Parathyroid adenoma (tissue), 2 donors: Measurements from ENCODE around the gene MAMSTR.
"Not testable (repeated sequence)": the region's sequence is repeated elsewhere in the genome, so short reads cannot be mapped to it uniquely, and the experiment has no call there.

ENCODE experiments used
- H2AFZ ChIP-seq: fragments of 300-600 bp; sonication (generic); one replicate; pipeline ENCODE4 v1.7.0; 2017; ENCODE audit warnings: antibody characterized with exemption, mild to moderate bottlenecking
- H3K27ac ChIP-seq: fragments of 300-600 bp; sonication (generic); one replicate; pipeline ENCODE4 v1.7.0; 2017
- H3K27me3 ChIP-seq: fragments of 300-600 bp; sonication (generic); one replicate; pipeline ENCODE4 v1.7.0; 2017; ENCODE audit warnings: low read length; ENCODE audit not compliant: control insufficient read depth, insufficient read depth
- H3K36me3 ChIP-seq: fragments of 300-600 bp; sonication (generic); one replicate; pipeline ENCODE4 v1.7.0; 2017; ENCODE audit warnings: low read length; ENCODE audit not compliant: control insufficient read depth, insufficient read depth
- H3K4me1 ChIP-seq: fragments of 300-600 bp; sonication (generic); one replicate; pipeline ENCODE4 v1.7.0; 2017; ENCODE audit warnings: control low read depth
- H3K4me2 ChIP-seq: fragments of 300-600 bp; sonication (generic); one replicate; pipeline ENCODE4 v1.7.0; 2017; ENCODE audit warnings: low read length
- H3K4me3 ChIP-seq: fragments of 300-600 bp; sonication (generic); one replicate; pipeline ENCODE4 v1.7.0; 2017; ENCODE audit warnings: low read depth, low read length
- H3K79me2 ChIP-seq: fragments of 300-600 bp; sonication (generic); one replicate; pipeline ENCODE4 v1.7.0; 2017; ENCODE audit warnings: control low read depth
- H3K9ac ChIP-seq: fragments of 300-600 bp; sonication (generic); one replicate; pipeline ENCODE4 v1.7.0; 2017; ENCODE audit warnings: mild to moderate bottlenecking
- H3K9me3 ChIP-seq: fragments of 300-600 bp; sonication (generic); one replicate; pipeline ENCODE4 v1.7.0; 2017; ENCODE audit warnings: low read length; ENCODE audit not compliant: control insufficient read depth
- CTCF ChIP-seq: fragments of 300-600 bp; sonication (generic); IDR thresholded peaks from one replicate; pipeline ENCODE4 v1.7.0; 2017; ENCODE audit warnings: antibody characterized with exemption, mild to moderate bottlenecking
- donor health status: primary hyperparathyroidism.

Gene MAMSTR

GRCh38 chr19:48718711-48719231 lies 754 bp downstream of the MAMSTR start:
- no peaks in the 10 kb centered on the region for H3K27me3 ChIP-seq
- peaks cover 2% of the 10 kb centered on the region for H3K4me1 ChIP-seq
- H3K36me3 ChIP-seq, result no peaks in the 10 kb centered on the region
- peak overlapping the region; percentile 29 for H3K9ac ChIP-seq
- no peak for TF ChIP-seq CTCF
- peak overlapping the region; percentile 82 for H3K4me2 ChIP-seq
- peak overlapping the region; percentile 72 for H3K4me3 ChIP-seq
- no peaks in the 10 kb centered on the region for H3K9me3 ChIP-seq
- no peaks in the 10 kb centered on the region for H3K79me2 ChIP-seq
- peak overlapping the region; percentile 52 for H2AFZ ChIP-seq
- peak overlapping the region; percentile 77 for H3K27ac ChIP-seq

GRCh38 chr19:48718106-48718505 lies 1.4 kb downstream of the MAMSTR start:
- not testable (repeated sequence) for H3K36me3 ChIP-seq, H3K4me3 ChIP-seq, H3K79me2 ChIP-seq, H3K9me3 ChIP-seq, H3K27me3 ChIP-seq, H3K4me2 ChIP-seq, H3K9ac ChIP-seq, H3K4me1 ChIP-seq, H2AFZ ChIP-seq, H3K27ac ChIP-seq

- H3K9me3 ChIP-seq, result no peaks in the 10 kb centered on the region
- H3K4me3 ChIP-seq, result no peak overlapping the region
- peak overlapping the region; percentile 47 for H3K27ac ChIP-seq
- no peak overlapping the region for H3K9ac ChIP-seq
- no peaks in the 10 kb centered on the region for H3K27me3 ChIP-seq
- peak overlapping the region; percentile 21 for H3K4me2 ChIP-seq
- no peaks in the 10 kb centered on the region for H3K79me2 ChIP-seq
- no peaks in the 10 kb centered on the region for H3K36me3 ChIP-seq
- peak overlapping the region; percentile 50 for H2AFZ ChIP-seq
- TF ChIP-seq CTCF, result no peak
- H3K4me1 ChIP-seq, result peaks cover 2% of the 10 kb centered on the region
These were observed 2.8 kb downstream of the MAMSTR start for GRCh38 chr19:48716562-48717291.

- no peaks in the 10 kb centered on the region for H3K36me3 ChIP-seq
- H2AFZ ChIP-seq, result no peak overlapping the region
- peaks cover 2% of the 10 kb centered on the region for H3K4me1 ChIP-seq
- no peaks in the 10 kb centered on the region for H3K79me2 ChIP-seq
- no peak overlapping the region for H3K27ac ChIP-seq
- TF ChIP-seq CTCF, result no peak
- no peak overlapping the region for H3K9ac ChIP-seq
- H3K4me3 ChIP-seq, result no peak overlapping the region
- H3K4me2 ChIP-seq, result no peak overlapping the region
- H3K9me3 ChIP-seq, result no peaks in the 10 kb centered on the region
- no peaks in the 10 kb centered on the region for H3K27me3 ChIP-seq
These were observed 3.8 kb downstream of the MAMSTR start for GRCh38 chr19:48715681-48716171.

- no peak for TF ChIP-seq CTCF
- Histone ChIP-seq H3K27me3 (no peaks in the 10 kb centered on the region), H3K79me2 (no peaks in the 10 kb centered on the region), H3K4me3 (peak overlapping the region; percentile 78), H3K9ac (peak overlapping the region; percentile 3), H3K27ac (peak overlapping the region; percentile 70), H3K4me2 (peak overlapping the region; percentile 83), H2AFZ (peak overlapping the region; percentile 55), H3K4me1 (peaks cover 2% of the 10 kb centered on the region), H3K36me3 (no peaks in the 10 kb centered on the region), H3K9me3 (no peaks in the 10 kb centered on the region)
These were observed 4.5 kb downstream of the MAMSTR start for GRCh38 chr19:48714759-48715675.
